ENCODE measurements around the gene WDR33. TPM values are rescaled to one million over a fixed set of nuclear protein-coding genes. Genes with fewer than 3 reads are reported as not detected.

Gene WDR33
- polyA plus RNA-seq, 4 donors = 45.3 to 65.9 (median 54.4) TPM

GRCh38 chr2:127659408-127660290, 151.3 kb downstream of the WDR33 start:
- no peak for DNase-seq (ENCODE audit: low read depth in 4 of 4, low spot score in 2 of 4)

- DNase-seq (ENCODE audit: low read depth in 4 of 4, low spot score in 2 of 4) = no peak
These were observed 152.1 kb downstream of the WDR33 start for GRCh38 chr2:127658641-127659407.

- no peak for DNase-seq (ENCODE audit: low read depth in 4 of 4, low spot score in 2 of 4)
These were observed 152.8 kb downstream of the WDR33 start for GRCh38 chr2:127658146-127658545.

- DNase-seq (ENCODE audit: low read depth in 4 of 4, low spot score in 2 of 4) = no peak
These were observed 153.8 kb downstream of the WDR33 start for GRCh38 chr2:127657232-127657595.

DNA sequence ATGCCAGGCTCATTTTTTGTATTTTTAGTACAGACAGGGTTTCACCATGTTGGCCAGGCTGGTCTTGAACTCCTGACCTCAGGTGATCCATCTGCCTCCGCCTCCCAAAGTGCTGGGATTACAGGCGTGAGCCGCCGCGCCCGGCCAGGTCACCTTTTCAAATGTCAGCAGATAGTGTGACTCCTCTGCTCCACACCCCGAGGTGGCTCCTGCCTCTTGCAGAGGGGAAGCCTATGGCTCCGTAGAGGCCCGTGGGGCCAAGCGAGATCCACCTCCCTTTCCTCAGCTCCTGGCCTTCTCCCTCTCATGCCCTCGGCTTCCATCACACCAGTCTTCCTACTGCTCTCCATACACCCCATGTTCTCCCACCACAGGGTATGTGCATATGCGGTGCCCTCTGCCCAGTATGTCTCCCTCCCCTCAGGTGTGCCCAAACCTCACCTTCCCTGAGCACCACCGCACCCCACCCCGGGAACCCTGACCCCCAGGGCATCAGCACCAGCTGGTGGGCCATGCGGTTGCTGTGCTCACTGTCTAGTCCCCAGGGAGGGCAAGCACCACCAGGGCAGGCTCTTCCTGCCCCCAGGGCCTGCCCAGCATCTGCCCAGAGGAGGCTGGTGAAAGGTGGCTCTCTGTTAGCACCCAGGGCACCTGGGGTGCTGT, 154.3 kb downstream of the WDR33 start:
- no peak for DNase-seq (ENCODE audit: low read depth in 4 of 4, low spot score in 2 of 4)

- no peak for DNase-seq (ENCODE audit: low read depth in 4 of 4, low spot score in 2 of 4)
These were observed 155.5 kb downstream of the WDR33 start for GRCh38 chr2:127655209-127656073.

GRCh38 chr2:127654838-127655175, 156.2 kb downstream of the WDR33 start:
- no peak for DNase-seq (ENCODE audit: low read depth in 4 of 4, low spot score in 2 of 4)

GRCh38 chr2:127654084-127654837, 156.7 kb downstream of the WDR33 start:
- DNase-seq (ENCODE audit: low read depth in 4 of 4, low spot score in 2 of 4) = no peak

GRCh38 chr2:127653421-127654083, 157.4 kb downstream of the WDR33 start:
- no peak for DNase-seq (ENCODE audit: low read depth in 4 of 4, low spot score in 2 of 4)

- no peak for DNase-seq (ENCODE audit: low read depth in 4 of 4, low spot score in 2 of 4)
These were observed 158.1 kb downstream of the WDR33 start for GRCh38 chr2:127652786-127653357.

DNA sequence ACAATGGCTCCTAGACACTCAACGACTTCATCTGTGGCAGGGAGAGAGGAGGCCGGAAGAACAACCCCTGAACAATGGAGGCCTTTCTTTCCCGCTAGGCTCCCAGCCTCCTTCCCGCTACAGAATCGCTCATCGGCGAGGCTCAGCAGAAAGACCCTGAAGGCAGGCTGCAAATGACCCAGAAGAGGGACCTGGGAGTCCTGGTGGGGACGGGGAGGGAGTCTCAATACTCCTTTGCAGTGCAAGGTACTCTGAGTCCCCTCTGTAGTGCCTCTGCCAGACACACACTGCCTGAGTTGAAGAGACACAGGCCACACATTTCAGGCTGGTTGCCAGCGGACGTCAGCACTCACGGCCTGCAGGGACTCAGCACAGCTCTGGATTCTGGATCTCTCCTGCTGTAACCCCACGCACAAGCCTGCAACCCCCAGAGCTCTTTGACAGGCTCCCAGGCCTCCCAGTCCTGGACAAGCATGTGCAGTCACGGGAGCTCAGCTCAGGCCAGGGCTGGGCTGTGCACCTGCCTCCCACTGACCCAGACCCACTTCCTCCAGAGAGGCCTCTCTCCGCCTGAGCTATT, 158.9 kb downstream of the WDR33 start:
- DNase-seq (ENCODE audit: low read depth in 4 of 4, low spot score in 2 of 4) = no peak

DNA sequence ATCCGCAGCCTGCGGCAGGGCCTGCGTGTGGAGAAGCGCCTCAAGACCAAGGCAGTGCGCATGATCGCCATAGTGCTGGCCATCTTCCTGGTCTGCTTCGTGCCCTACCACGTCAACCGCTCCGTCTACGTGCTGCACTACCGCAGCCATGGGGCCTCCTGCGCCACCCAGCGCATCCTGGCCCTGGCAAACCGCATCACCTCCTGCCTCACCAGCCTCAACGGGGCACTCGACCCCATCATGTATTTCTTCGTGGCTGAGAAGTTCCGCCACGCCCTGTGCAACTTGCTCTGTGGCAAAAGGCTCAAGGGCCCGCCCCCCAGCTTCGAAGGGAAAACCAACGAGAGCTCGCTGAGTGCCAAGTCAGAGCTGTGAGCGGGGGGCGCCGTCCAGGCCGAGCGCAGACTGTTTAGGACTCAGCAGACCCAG, 159.6 kb downstream of the WDR33 start:
- no peak for DNase-seq (ENCODE audit: low read depth in 4 of 4, low spot score in 2 of 4)

Other genes starting within 250 kb of the WDR33 start
- 1 to 10 TPM in 2 of 4 donors, under 1 TPM in 2; 0.48 to 4.8 (median 0.98) TPM for gene GPR17, start 165.0 kb downstream of the WDR33 start, polyA plus RNA-seq (ENCODE audit: insufficient read length in 4 of 4)
- gene LIMS2, start 135.6 kb downstream of the WDR33 start, polyA plus RNA-seq (ENCODE audit: insufficient read length in 4 of 4) = 10 to 100 TPM; 17.4 to 23.2 (median 20.9) TPM
- gene SFT2D3, start 109.7 kb downstream of the WDR33 start, polyA plus RNA-seq (ENCODE audit: insufficient read length in 4 of 4) = not detected
- gene POLR2D, start 47.0 kb upstream of the WDR33 start, polyA plus RNA-seq (ENCODE audit: insufficient read length in 4 of 4) = 10 to 100 TPM; 34.8 to 38.9 (median 36.5) TPM
- 10 to 100 TPM; 25.7 to 28.8 (median 27.4) TPM for gene AMMECR1L, start 74.8 kb upstream of the WDR33 start, polyA plus RNA-seq (ENCODE audit: insufficient read length in 4 of 4)
- gene SAP130, start 216.9 kb upstream of the WDR33 start, polyA plus RNA-seq (ENCODE audit: insufficient read length in 4 of 4) = 10 to 100 TPM; 24.6 to 30.6 (median 25.9) TPM